Stimulated activated CD8-positive, alpha-beta memory T cell treated with anti-CD3 and anti-CD28 coated beads, Interleukin-15, amount 100 ng/mL, for 4 hours (primary cell): ENCODE measurements around the gene DNAJC15.

ENCODE experiments used
- DNase-seq, 2 donors: peaks; one replicate each; pipeline ENCODE4 v3.0.0-alpha.2; 2020; ENCODE audit warnings: low read depth in 2 of 2

DNAJC15 gene

DNA sequence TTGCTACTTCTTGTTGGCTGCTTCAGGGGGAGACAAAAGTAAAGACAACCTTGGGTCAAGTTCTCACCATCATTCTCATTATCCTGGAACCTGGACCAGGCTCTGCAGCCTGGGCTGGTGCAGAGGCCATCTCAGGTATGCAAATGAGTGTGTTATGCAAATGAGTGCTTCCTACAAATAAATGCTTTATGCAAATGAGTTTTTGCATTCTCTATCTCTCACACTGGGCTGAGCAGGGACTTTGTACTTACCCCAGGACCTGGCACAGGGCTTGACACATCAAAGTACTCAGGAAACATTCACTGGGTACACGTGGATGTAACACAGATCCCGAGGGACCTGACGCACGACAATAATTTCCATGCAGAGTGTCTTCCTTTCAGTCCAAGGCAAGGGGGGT, 103.0 kb downstream of the DNAJC15 start:
- no peak for DNase-seq

DNA sequence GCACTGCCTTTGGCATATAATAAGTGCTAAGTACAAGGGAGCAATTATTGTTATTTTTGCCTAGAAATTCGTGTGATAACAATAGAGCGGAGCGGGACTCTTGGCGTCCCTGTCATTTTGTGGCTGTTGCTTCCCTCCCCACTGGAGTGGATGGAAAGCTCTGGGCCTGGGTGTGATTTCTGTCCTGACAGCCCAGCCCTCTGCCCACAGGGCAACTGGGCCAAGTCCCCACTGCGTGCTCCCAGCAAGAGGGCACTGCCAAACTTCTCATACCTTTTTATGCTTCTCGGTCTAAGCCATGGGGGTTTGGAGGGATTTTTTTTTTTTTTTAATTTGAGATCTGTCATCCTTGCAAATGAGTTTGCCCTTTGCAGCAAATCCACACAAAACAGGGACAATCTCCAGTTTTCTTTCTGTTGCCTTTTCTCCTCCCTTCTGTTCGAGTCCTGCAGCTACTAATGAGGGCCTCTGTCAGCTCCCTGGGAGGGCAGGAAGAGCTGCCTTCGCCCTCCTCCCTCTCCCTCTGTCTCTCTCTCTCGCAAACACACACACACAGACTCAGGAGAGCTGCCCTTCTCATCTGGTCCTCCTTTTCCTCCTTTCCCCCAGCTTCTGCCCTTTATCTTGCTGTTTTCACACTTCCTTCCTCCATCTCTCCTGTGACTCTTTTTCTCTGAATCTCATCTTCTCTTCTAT, 103.9 kb downstream of the DNAJC15 start:
- DNase-seq: no peak

DNA sequence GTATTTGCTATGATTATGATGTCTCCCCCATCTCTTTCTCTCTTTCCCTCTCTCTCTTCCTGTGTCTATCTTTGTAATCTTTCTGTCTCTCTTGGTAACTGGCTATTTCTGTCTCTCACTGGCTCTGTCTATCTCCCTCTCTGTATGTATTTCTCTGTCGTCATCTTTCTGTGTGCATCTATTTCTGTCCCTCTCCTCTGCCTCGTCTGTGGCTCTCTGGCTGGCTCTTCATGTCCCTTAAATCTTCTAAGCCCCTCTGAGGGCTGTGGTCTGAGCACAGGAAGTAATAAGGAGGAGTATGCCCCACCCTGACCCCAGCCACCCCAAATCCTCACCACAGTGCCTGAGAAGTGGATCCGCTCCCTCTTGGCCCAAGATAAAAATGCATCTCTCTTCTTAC, 104.4 kb downstream of the DNAJC15 start:
- DNase-seq: no peak

- DNase-seq: no peak
Observed at GRCh38 chr13:43128504-43128961, 105.1 kb downstream of the DNAJC15 start.

DNA sequence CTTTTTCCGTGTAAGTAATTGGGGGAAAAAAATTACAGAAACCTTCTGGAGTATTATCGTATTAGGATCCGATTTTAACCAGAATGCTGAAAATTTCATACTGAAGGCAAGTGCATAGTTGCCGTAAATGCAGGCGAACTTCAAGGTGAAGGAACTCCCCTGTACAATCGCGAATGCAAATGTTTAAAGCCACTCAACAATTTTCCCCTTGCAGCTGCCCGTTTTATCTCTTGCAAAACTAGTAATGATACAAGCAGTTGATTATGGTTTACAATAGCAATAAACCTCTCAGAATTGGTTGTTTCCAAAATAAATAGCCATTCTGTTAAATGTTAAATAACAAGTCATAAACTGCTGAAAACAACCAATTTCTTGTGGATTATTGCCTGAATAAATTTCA, 105.7 kb downstream of the DNAJC15 start:
- no peak for DNase-seq

DNA sequence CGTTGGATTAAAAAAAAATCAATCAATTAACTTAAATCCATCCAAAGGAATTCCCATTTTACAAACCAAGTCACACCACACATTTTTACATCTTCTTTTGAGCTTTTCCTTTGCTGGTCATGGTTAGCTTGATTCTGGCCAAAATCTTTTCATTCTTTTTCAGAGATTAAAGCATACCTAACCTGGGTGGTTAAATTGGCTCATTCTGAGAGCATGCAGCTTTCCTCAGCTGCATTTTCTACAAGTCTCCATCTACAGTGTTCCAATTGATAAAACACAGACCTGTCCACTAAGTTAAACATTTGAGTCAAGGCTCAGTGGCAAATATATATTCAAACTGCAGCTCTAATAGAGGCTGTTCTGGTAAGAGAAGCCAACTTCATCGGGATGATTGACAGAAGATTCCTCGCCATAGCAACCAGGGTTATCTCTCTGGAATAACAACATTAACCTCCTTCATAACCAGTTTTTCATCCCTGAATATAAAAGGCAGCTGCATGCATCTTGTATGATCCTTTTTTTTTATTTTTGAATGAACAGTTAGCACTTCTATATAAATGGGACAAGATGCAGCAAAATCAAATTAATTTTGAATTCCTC, 106.2 kb downstream of the DNAJC15 start:
- DNase-seq: no peak

DNA sequence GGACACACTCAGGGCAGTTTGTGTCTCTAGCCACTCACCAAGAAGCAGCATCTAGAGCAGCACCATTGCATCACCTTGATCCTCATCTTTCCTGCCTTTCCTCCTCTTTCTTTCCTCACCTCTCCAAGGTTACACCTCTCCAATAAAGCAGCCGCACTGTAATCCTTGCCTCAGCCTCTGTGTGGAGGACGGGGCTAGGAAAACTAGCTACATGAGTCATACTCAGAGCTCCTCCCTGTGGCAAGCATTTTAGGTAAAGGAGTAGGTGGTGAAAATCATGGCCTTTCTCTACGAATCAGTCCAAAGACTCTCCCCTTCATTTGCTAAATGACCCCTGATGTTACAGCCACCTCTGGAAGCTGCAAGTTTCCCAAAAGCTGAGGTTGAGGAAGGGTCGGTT, 108.9 kb downstream of the DNAJC15 start:
- no peak for DNase-seq

- DNase-seq: no peak
Observed at GRCh38 chr13:43132911-43133310, 109.5 kb downstream of the DNAJC15 start.

DNA sequence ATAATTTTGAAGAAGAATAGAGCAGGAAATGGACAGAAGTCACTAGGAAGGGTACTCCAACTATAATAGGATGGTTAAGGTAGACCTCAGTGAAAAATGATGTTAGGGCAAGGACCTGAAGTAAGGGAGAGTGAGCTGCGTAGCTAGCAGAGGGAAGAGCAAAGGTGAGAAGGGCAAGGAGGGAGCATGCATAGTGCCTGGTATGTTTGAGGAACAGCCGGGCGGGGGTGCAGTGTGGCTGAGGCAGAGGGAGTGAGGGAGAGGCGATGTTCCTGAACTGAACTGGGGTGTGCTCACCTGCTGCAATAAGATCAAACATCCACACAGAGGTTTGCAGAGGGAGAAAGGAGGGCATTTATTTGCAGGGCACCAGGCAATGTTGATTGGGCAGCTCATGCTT, 110.4 kb downstream of the DNAJC15 start:
- DNase-seq: no peak

GRCh38 chr13:43134868-43135267, 111.5 kb downstream of the DNAJC15 start:
- no peak for DNase-seq

DNA sequence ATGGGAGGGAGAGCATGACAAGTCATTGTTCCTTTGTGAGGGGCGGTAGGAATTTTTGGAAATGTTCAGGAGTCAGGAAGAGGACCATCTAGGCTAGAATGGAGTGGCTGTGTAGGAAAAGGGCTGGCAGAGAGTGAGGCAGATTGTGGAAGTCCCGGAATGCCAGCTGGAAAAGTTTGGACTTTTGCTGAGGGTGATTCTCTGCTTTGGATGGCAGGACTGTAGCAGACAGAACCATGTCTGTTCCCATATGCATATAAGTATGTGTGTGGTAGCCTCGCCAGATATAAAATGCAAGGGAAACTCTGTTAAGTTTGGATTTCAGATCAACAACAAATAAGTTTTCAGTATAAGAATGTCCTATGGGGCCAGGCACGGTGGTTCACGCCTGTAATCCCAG, 112.1 kb downstream of the DNAJC15 start:
- DNase-seq: no peak

GRCh38 chr13:43136920-43137575, 113.7 kb downstream of the DNAJC15 start:
- DNase-seq: no peak

DNA sequence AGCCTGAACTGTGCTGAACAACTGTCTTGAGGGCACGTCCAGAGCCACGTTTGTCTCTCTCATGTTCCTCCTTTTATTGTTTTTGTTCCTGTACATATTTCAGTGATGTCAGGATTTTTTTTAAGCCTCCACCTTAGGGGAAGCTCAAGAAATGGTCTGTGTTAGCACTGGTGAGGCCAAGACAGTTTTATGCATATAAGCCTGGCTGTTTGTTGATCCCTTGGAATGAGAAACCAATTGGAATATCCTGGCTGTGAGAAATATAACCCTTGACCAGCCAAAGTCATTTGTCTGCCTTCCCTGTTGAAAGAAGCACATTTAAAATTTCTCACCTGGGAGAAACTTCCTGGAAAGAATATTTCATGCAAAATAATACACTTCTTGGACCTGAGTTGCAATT, 115.8 kb downstream of the DNAJC15 start:
- DNase-seq: no peak

GRCh38 chr13:43139921-43140320, 116.5 kb downstream of the DNAJC15 start:
- DNase-seq: no peak

DNA sequence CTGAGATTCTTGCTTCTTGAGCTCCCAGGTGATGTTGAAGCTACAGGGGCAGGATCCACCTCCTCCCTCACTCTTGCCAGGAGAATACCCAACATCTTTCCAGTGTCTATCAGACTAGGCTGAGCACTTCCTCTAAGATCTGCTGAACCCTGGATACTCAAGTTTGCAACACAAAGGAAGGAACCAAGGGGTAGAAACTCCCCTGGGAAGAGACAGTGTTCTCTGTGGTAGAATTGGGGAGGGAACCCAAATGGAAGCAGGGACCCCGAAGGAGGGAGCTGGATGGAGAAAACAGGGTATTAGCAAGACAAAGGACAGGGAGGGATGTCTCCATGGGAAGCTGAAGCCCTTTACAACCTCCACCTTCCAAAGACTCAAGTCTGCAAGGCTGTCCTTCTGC, 117.6 kb downstream of the DNAJC15 start:
- no peak for DNase-seq

DNA sequence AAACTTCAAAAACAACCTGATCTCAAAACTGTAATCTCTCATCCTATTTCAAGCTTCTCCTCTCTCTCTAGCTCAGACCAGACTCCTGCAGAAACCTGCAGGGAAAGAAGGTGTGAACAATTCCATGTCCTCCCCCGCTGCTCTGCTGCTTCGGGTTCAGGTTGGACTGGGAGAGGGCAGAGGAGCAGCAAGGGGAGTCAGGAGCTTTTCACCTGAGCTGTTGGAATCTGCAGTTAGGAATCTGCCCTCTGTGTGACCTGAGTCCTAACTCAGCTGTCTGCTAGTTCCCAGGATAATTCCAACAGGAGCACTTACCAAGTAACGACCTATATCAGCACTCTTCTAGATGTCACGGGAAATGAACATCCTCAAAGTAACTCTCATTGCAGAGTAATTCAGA, 118.3 kb downstream of the DNAJC15 start:
- no peak for DNase-seq

- no peak for DNase-seq
Observed at GRCh38 chr13:43143591-43143990, 120.2 kb downstream of the DNAJC15 start.

- no peak for DNase-seq
Observed at GRCh38 chr13:43145534-43146196, 122.3 kb downstream of the DNAJC15 start.

- DNase-seq: no peak
Observed at GRCh38 chr13:43146400-43146799, 123.0 kb downstream of the DNAJC15 start.

- no peak for DNase-seq
Observed at GRCh38 chr13:43150369-43151207, 127.2 kb downstream of the DNAJC15 start.

DNA sequence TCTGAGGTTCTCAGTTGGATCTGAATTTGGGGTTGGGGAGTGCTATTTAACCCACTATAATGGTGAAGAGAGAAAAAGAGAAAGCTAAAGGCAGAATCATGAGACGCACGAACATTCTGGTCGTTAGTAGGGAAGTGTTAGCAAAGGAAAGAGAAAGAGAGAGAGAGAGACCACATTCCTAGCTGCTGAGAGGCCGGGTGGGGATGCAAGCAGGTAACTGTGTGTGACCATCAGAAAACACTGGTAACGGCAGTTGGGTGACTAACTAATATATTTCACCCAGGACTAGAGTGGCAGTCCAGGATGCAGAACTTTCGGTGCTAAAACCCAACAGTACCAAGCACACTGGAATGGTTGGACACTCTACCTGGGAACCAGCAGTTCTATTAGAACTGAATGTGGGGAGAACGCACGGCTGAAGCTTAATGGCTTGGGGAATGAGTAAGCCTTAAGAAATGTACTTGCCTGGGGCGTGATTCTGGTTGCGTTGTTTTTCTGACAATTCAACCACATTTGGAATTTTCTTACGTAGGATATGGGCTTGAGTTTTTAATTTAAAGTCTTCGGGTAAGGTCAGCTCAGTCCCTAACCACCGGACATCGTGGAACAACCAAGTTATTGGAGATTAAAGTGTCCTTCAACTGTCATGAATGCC, 130.2 kb downstream of the DNAJC15 start:
- no peak for DNase-seq
